ENCODE data around the gene HNF4A.

HNF4A gene

DNA sequence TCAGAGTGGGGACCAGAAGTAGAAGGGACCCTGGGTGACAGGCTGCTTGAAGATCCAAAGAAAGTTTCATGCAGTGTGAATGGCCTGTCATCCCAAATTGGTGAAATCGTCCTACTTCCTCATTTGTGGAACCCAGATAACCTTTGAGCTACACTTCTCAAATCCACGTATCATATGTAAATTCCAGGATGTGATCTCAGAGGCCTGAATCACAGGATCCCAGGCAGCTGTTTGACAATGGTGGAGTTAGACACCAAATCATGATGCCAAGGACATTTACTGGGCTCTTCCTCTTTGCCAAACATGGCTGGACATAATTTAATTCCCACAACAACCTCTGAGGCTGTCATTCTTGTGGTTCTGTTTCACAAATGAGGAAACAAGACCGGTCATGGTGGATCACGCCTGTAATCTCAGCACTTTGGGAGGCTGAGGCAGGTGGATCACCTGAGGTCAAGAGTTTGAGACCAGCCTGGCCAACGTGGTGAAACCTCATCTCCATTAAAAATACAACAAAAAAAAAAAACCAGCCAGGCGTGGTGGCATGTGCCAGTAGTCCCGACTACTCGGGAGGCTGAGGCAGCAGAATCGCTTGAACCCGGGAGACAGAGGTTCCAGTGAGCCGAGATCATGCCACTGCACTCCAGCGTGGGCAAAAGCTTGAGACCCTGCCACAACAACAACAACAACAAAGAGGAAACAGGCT lies 80.3 kb downstream of the HNF4A start:
- no peak for DNase-seq (ENCODE audit: extremely low read depth in 1 of 2, low read depth in 1 of 2)

DNA sequence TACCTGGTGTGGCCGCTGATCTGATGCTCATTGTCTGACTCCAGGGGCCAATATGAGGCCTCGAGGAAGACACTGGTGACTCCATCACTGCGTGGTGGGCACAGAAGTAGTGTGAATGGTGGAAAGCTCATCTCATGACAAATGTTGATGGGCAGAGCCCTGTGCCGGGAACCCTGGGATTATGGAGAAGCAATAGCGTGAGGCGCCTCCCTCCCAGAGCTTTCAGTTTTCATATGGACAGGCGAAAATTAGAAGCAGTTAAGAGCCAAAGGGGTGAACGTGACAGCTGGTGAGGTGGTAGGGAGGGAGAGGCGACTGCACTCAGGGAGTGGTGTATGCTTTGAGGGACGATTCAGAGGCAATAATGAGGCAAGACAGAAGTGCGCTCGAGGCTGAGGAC lies 80.9 kb downstream of the HNF4A start:
- DNase-seq (ENCODE audit: extremely low read depth in 1 of 2, low read depth in 1 of 2), result no peak

DNA sequence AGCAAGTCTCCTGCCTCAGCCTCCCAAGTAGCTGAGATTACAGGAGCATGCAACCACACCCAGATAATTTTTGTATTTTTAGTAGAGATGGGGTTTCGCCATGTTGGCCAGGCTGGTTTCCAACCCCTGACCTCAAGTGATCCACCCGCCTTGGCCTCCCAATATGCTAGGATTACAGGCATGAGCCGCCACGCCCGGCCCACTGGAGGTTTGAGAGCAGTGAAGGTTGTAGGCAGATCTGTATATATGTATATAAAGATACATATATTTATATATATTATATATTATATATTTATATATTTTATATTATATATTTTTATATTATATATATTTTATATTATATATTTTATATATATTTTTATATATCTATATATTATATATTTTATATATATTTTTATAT lies 82.0 kb downstream of the HNF4A start:
- no peak for DNase-seq (ENCODE audit: extremely low read depth in 1 of 2, low read depth in 1 of 2)

DNA sequence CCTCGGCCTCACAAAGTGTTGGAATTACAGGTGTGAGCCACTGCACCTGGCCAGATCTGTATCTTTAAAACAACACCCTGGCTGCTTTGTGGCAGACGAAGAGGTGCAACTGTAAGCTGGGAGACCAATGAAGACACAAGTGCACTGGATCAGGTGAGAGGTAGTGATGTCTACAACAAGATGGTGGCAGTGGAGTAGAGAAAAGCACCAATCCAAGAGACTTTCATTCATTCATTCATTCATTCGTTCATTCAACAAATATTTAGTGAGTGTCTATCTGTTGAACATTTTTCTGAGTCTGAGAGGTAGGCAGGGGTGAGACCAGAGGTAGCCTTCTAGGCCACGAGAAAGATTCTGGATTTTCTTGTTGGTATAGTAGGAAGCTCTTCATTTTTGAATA lies 83.3 kb downstream of the HNF4A start:
- DNase-seq (ENCODE audit: extremely low read depth in 1 of 2, low read depth in 1 of 2), result no peak

DNA sequence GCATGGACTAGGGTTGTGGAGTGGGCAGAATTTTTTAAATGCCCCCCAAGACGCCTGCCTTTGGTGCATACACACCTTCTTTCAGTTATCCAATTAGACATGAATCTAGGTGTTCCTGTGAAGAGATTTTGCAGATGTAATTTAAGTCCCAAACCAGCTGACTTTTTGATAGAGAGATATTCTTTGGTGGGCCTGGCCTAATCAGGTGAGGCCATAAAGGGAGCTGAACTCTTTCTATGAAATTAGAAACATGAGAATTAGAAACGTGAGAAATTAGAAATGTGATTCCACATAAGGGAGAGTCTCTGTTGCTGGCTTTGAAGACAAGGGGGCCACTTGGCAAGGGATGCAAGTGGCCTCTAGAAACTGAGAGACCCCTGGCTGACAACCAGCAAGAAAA lies 83.8 kb downstream of the HNF4A start:
- no peak for DNase-seq (ENCODE audit: extremely low read depth in 1 of 2, low read depth in 1 of 2)

DNA sequence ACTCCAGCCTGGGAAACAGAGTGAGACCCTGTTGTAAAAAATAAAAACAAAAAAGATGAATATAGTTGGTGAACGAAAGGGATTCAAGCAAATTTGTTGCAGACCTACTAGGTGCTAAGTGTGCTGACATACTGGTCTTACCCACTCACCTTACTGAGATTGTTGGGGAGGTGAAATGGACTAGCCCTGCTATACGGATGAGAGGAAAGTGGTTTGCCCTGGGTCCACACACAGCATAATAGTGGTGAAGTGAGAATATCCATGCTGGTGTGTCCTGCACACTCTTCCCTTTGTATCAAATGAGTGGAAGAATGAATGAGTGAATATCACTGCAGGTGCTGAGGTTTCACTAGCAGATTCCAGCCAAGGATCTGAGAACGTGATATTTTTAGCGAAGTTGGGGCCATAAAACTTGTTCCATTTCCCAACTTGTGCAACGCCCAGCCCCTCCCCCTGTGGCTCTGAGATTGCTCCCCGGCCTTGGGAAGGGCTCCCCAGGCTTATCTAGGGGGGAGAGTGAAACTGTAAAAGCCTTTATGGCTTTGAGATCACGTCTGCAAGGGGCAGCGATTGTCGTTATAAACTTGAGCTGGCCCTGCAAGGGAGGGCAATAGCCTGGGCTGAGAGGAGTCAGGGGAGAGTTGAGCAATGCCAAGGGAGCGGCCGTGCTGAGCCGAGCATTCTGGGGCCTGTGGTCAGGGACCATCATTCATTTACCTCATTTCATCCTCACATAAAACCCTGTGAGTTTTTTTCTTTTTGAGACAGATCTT lies 87.0 kb downstream of the HNF4A start:
- DNase-seq (ENCODE audit: extremely low read depth in 1 of 2, low read depth in 1 of 2), result no peak

DNA sequence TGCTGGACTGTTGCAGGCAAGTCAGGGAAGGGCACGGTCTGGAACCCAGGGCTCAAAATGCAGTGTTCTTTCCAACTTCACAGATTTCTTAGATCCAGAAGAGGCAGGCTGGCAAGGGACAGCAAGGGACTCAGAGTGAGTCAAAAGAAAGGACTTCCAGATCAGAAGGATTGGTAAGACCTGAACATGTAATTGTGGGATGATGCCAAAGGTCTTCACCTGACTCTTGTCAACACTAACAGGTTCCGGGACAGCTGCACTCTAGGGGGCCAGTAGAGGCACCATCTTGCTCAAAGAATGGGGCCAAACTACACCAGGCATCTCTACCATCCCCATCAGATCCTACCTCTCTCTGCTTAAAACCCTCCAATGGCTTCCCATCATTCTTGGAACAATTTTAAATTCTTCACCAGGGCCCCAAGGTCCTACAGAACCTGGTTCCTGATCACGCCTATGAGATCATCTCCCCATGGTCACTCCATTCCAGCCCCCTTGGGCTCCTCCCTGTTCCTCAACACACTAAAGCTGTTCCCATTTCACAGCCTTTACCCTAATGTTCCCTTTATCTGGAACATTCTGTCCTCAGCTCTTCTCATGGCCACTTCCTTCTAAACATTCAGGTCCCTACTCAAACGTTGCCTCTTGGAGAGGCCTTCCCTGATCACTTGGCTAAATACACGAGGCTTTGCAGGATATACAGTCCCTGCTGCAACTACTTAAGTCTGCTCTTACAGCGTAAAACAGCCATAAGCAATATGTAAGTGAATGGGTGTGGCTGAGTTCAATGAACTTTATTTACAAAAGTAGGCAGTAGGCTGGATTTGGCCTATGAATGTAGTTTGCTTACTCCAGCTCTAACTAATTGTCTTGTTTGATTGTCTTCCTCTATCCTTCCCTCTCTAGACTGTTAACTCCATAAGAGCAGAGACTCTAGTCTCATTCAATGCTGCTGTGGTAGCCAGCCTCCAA lies 90.5 kb downstream of the HNF4A start:
- no peak for DNase-seq (ENCODE audit: extremely low read depth in 1 of 2, low read depth in 1 of 2)

DNA sequence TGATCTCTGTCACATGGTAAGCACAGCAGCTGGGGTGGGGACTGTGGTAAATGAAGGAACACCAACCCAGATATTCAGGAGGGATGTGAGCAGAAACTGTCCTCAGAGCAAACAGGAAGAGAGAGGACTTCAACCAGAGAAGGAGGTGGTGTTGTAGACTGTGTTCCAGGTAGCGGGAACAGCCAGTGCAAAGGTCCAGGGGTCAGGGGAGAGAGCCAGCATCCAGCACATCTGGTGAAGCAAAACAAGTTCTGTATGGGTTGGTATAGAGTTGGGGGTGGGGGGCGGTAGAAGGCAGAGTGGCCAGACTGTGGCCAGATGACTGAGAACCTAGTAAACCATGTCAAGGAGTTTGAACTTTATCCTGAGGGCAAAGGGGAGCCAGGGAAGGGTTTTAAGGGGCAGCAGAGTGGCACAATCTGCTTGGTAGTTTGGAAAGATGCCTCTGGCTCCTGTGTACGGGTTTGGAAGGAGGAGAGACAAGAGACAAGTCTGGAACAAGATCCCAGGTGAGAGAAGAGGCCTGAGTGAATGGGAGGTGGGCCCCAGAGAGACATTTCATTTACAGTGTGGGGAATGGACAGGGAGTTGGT lies 92.4 kb downstream of the HNF4A start:
- DNase-seq (ENCODE audit: extremely low read depth in 1 of 2, low read depth in 1 of 2), result no peak

DNA sequence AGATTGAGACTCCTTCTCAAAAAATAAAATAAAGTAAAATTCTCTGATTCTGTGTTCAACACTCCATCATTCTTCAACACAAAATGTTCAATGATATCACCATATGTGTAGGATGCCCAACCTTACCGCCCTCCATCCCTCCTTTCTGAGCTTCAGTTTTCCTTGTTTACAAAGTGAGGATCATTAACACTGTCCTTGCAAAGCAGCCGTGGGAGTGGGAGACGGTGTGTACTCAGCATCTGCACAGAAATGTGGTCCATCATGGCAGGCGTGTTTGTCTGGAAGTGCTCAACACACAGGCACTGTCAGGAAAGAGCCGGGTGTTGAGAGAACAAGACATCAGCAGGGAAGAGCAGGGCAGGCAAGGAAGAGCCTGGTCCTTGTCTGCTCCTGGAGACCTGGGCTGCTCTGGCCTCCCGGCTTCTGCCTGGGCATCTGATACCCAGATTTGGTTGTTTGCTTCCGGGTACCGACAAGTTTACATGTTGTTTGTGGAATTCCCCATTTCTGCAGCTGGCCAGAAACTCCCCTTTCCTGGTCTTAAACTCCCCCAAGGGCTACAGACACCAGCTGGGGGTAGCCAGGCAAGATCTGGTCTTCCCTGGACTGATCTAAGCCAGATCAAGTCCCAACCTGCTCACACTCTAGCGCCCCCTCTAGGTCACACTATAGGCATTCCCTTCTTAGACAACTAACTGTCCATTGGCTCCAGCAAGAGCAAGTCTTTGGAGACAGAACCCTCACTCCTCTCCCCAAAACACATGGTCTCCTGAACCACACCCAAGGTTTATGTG lies 93.5 kb downstream of the HNF4A start:
- DNase-seq (ENCODE audit: extremely low read depth in 1 of 2, low read depth in 1 of 2), result peak in 1 of 2 donors; percentile 5

DNA sequence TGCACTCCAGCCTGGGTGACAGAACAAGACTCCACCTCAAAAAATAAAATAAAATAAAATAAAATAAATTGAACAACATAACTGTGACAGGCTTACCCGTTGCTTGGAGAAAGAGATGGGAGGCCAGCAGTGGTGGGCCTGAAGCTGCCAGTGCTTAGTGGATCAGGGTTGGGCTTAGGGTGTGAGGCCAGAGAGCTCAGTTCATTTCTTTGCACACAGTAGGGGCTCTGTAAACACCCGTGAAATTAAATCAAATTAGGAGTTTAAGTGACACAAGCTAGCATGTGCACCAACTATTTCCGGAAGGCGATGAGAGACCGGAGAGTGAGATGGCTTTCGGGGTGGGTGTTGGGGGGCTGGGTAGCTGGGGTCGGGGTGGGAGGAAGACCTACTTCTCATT lies 94.4 kb downstream of the HNF4A start:
- DNase-seq (ENCODE audit: extremely low read depth in 1 of 2, low read depth in 1 of 2), result no peak

DNA sequence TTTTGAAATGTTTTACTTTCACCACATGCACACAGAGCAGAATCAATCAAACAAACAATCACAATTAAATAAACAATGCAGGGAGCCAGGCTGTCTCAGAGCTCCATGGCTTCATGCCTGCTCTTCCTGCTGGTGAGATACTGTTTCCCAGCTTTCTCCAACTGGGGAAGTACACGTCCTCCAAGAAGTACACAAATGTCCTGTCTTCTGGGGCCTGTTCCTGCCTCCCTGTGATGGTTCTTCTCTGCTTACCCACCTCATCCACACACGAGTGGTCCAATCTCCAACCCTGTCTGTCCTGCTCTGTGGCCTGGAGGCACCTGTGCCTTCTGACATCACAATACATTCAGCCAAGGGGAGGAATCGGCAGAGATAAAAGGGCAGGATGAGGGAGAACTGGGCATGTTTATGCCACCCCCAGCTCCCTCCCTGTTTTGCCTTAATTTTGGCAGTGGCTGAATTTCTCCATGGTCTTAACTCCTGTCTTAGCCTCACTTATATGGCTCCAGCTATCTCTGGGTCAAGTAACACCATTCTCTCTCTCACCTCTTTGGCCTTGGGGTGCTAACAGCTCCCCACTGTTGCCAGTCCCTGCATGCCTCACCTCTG lies 94.9 kb downstream of the HNF4A start:
- no peak for DNase-seq (ENCODE audit: extremely low read depth in 1 of 2, low read depth in 1 of 2)

DNA sequence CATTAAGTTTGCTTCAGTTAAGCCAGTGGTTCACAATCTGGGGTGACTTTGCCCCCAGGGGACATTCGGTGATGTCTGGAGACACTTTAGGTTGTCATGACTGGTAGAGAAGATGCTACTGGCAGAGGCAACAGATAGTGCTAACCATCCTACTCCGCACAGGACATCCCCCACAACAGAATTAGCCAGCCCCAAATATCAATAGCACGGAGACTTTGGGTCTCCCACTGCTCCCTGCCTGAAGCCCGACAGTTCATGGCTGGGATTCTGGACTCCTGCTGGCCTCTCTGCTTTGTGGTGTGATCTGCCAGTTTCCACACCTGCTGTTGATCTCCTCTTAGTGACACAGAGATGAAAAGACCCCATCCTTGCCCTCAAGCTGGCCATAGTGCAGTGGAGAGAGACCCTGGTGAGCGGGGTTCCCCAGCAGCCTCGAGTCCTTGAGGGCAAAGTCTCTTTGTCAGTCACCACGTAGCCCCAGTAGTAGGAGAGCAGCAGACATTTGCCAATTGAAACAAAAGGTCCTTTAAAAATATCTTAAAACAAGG lies 95.5 kb downstream of the HNF4A start:
- no peak for DNase-seq (ENCODE audit: extremely low read depth in 1 of 2, low read depth in 1 of 2)

DNA sequence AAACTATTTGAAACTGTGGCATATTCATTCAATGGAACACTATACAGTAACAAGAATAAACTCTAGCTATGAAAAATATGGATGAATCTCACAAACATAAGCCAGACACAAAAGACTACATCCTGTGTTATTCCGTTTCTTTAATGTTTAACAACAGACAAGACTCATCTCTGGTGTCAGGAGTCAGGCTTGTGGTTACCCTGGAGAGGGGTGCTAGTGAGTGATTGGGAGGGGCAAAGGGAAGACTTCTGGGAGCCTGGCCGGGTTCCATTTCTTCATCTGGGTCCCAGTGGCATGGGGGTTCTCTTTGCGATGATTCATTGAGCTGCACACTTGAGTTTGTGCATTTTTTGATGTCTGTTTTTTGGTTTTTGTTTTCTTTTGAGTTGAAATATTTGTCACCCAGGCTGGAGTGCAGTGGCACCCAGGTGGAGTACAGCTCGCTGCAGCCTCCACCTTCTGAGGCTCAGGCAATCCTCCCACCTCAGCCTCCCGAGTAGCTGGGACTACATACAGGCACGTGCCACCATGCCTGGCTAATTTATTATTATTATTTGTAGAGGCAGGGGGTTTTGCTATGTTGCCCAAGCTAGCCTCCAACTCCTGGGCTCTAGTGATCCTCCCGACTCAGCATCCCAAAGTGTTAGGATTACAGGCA lies 98.9 kb downstream of the HNF4A start:
- DNase-seq (ENCODE audit: extremely low read depth in 1 of 2, low read depth in 1 of 2), result no peak

DNA sequence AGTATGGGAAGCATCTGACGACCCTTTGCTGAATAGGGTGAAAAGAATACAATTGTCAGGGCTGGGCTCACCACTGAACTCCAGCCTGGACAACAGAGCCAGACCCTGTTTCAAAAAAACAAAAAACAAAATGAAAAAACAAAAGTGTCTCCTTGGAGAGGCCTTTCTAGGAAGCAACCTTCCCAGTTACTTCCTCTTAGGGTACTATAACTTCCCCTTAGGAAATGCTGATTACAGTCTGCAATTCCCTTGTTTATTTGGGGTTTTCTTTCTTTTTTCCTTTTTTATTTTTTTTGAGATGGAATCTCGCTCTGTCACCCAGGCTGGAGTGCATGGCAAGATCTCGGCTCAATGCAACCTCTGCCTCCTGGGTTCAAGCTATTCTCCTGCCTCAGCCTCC lies 99.6 kb downstream of the HNF4A start:
- no peak for DNase-seq (ENCODE audit: extremely low read depth in 1 of 2, low read depth in 1 of 2)

DNA sequence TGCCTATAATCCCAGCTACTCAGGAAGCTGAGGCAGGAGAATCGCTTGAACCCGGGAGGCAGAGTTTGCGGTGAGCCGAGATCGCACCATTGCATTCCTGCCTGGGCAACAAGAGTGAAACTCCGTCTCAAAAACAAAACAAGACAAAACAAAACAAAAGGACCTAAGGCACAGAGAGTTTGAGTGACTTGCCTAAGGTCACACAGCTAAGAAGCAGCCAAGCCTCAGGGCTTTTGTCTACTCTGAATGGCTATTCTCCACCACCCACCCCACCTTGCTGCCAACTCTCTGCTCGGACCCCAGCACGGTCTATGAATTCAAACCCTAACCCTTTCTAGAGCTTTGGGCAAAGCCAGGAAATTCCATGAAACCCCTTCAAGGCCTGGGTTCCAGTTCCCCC lies 101.1 kb downstream of the HNF4A start:
- no peak for DNase-seq (ENCODE audit: extremely low read depth in 1 of 2, low read depth in 1 of 2)

DNA sequence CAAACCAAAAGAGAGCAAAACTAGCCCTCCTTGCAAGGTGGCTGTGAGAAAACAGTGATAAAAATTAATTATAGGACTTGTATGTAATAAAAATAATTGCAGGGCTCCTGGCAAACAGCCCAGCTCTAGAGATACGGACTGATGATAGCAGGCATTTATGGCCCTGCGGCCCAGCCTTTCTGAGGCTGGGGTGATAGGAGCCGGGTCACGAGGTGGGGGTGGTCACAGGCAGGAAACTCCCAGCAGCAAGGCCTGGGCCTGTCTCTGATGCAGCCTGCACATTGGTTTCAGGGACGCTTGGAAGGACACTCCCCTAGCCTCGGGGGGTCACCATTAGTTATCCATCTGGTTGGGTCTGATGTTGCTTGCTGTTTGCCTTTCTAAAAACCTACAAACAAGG lies 101.5 kb downstream of the HNF4A start:
- no peak for DNase-seq (ENCODE audit: extremely low read depth in 1 of 2, low read depth in 1 of 2)

DNA sequence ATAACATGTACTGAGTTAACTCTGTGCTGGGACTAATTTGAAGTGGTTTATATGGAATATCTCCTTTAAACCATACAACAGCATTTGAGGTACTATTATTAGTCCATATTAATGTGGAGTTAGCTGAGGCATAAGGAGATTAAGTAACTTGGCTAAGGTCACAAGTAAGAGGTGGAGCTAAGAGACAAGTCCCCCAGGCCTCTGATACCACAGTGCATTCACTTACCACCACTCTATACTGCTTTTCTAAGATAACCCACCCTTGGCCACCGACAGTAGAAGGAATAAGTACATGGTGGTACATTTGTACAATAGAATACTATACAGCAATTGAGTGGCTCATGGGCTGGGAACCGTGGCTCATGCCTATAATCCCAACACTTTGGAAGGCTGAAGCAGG lies 103.8 kb downstream of the HNF4A start:
- DNase-seq (ENCODE audit: extremely low read depth in 1 of 2, low read depth in 1 of 2), result no peak

DNA sequence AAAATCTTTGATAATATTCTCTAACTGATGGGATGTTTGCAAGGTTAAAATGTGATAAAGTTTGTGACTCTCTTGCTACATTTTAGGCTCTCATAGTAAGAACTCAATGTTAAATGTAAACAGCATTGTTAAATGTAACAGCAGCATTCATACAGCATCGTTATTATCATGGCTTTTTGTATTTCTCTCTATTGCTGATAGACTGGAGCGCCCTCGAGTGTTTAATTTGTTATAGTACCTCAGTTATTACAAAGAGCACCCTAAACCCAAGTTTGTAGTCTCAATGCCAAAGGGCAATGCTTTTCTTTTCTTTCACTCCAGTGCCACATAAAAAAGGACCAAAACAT lies 105.3 kb downstream of the HNF4A start:
- no peak for DNase-seq (ENCODE audit: extremely low read depth in 1 of 2, low read depth in 1 of 2)

DNA sequence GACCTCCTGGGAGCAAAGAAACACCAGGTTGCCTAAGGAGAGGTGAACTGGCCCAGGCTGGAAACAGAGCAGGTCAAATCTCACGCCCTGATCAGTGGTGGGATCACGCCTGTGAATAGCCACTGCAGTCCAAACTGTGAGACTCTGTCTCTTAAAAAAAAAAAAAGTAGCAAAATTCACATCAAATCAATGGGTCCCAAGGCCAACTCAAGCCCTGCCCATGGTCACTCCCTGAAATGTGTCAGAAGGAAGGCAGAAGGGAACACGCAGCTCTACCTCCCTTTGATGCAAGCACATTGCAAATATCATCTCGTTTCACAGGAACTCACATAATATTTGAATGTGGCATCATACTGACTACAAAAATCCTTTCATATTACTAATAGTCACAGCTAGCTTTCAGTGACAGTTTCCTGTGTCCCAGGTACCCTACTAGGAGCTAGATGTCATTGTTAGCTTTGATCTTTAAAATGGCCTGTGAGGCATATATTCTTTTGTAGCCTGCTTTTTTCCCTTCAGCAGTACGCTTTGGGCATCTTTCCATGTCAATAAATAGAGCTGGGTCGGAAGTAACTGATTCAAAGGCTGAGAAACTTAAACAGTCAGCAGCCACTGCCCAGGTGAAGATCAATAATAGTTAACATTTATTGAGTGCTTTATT lies 105.8 kb downstream of the HNF4A start:
- DNase-seq (ENCODE audit: extremely low read depth in 1 of 2, low read depth in 1 of 2), result no peak
